LNCaP clone FGC (cell line): ENCODE data around the gene MMP28.
"Not testable (repeated sequence)": the region's sequence is repeated elsewhere in the genome, so short reads cannot be mapped to it uniquely, and the experiment has no call there.

ENCODE experiments used
- DNase-seq: peaks from one replicate; pipeline ENCODE4 v3.0.0-alpha.2; 2011; ENCODE audit warnings: low read depth
- H3K4me3 ChIP-seq: 2 replicates; pipeline ENCODE4 v1.5.1; 2011; ENCODE audit warnings: mild to moderate bottlenecking, low read depth, low read length, control low read depth
- CTCF ChIP-seq: IDR thresholded peaks from 2 replicates; pipeline ENCODE4 v1.5.1; 2012; ENCODE audit warnings: mild to moderate bottlenecking; ENCODE audit not compliant: control insufficient read depth, insufficient read depth; ENCODE audit errors: extremely low read depth

MMP28 gene

DNA sequence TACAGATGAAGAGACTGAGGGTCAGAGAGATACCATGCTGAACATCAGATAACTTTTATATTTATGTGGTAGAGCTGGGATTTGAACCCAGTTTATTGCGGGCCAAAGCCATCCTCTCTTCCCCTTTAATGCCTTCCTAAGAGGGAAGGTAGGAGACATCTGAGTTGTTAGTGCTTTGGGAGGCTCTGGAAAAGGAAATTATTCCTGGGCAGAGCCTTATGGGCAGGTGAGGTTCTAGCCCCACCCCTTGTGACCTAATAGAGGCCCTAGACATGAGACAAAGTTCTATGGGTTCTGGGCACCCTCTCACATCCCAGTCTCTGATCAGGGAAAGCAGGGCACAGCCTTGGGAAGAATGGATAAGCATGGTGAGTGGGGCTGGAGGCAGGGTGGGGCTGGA lies 34.9 kb downstream of the MMP28 start, which contains the start of gene C17orf50:
C17orf50 (plus strand) TSS at position 301 of the 400 bp plus-strand sequence; CDS start at position 356, 55 bp downstream.
- H3K4me3 ChIP-seq = no peak within 1 kb of the TSS
- no peak for DNase-seq
- TF ChIP-seq CTCF = no peak

GRCh38 chr17:35757243-35757642 lies 38.2 kb downstream of the MMP28 start:
- no peak for DNase-seq
- TF ChIP-seq CTCF = no peak
- no peak overlapping the region for H3K4me3 ChIP-seq

GRCh38 chr17:35752945-35753764 lies 42.3 kb downstream of the MMP28 start, which contains the start of gene GAS2L2:
TSS of gene GAS2L2 (minus strand) at chr17:35753239. CDS start at chr17:35752850, 389 bp downstream.
- TF ChIP-seq CTCF = no peak
- no peak for DNase-seq
- no peak within 1 kb of the TSS for H3K4me3 ChIP-seq

DNA sequence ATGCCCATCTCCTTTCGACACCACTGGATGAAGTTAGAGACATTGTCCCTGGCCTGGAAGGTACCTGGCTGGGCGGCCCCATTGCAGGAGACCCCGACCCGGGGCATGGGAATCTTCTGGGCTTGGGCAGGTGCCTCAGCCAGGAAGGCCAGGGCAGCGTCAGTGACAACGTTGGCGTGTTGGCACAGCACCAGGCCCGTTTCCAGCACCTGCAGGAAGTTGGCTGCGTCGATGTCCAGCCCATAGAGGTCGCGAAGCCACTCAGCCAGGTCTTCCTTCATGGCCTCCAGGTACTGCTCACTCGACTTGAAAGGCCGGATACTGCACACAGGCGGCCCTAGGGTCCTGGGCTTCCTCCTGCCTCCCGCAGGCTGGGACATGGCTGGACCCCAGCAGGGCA lies 43.0 kb downstream of the MMP28 start:
- no peak overlapping the region for H3K4me3 ChIP-seq
- no peak for TF ChIP-seq CTCF
- DNase-seq = peak; percentile 60

- DNase-seq, H3K4me3 ChIP-seq: not testable (repeated sequence)
Observed at GRCh38 chr17:35751541-35751940, 43.9 kb downstream of the MMP28 start.

DNA sequence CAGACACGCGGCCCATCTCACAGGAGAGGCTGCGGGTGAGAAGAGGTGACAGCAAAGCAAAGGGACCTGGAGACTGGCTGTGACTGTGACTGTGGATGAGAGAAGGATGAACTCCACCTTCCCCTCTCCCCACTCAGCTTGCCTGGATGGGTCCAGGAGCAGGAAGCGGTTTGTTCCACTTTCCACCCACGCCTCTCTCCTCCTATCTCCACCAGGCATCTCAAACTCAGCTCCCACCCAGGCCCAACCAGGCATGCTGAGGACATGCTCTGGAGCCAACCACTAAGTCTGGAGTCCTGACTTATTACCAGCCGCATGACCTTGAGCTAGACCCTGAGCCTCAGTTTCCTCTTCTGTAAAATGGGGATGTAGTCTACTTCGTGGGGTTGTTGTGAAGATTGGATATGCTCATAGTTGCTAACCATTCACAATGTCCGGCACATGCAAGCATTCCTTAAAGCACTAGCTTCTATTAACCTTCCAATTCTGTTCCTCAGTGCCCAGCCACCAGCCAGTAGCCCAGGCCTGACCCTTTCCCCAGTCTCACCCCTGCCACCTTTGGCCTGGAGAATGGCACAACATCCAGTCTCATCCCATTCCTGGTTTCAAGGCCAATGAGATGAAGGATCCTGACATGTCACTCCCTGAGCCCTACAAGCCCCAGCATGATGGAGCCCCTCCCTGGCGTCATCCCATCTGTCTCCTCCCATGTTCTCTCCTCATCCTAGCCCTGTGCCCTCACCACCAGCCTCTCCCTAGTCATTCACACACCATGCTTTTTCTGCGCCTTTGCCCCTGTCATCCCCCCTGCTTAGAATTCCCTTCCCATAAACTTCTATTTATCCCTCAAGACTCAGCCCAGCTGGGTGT lies 44.7 kb downstream of the MMP28 start:
- no peak for DNase-seq
- TF ChIP-seq CTCF = no peak
- no peak overlapping the region for H3K4me3 ChIP-seq

DNA sequence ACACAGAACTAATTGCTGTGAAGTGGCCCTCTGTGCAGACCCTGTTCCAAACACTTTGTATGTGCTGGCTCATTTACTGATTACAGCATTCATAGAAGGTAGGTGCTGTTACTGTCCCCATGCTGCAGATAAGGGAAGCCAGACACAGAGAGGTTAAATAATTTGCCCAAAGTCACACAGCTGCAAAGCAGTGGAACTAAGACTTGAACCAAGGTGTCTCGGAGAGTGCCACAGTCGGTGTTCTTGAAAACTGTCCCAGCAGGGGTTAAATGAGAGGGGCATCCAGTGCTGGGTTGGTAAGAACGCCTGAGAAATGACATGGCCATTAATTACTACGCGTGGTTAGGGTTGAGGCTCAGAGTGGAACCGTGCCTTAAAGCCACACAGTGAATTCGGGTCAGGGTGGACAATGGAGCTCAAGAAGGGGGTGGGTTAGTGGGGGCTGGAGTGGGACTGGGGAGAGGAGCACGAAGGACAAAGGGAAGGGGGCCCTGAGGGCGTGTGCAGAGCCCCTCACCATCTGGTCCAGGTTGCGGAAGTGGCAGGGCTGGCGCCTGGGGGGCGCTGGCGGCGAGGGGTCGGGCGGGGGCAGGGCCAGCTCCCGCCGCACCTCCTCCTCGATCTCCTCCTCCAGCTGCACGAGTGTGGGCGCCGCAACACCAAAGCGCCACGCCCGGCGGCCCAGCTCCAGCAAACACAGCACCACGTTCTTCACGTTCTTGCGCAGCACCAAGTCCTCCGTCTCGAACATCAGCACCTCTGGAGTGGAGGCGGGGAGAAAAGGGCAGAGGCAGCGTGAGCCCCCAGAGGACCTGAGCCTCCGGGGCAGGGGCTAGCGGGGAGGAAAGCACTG lies 45.7 kb downstream of the MMP28 start:
- H3K4me3 ChIP-seq = no peak overlapping the region
- DNase-seq = no peak
- TF ChIP-seq CTCF = no peak
